Measurements from ENCODE around the gene MAPK8IP2.
A peak's percentile ranks its signal among the peaks of the same experiment; 100 is the strongest.

MAPK8IP2 gene

DNA sequence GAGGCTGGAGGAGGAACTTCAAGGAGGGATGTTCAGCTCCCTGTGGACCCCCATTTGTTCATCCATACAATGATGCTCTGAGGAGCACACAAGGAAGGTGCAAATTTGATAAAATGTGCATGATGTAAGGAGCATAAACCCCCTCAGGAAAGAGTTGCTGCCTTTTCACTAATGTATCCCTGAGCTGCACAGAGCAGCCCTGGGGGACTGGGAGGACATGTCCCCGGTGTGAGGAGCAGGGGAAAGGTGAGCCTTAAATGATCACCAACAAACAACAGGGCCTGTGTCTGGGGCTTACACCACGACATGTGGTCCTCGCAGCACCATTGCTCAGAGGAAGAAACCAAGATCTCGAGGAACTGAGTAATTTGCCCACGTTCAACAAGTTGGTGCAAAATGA lies 3.5 kb upstream of the MAPK8IP2 start:
- in situ Hi-C loops (cut with MboI; ENCODE audit: low pct_unique_long_range_greater_than_20kb, low sequenced_read_pairs, unreplicated experiment), result no loop called here
- TF ChIP-seq, protein P1, sequence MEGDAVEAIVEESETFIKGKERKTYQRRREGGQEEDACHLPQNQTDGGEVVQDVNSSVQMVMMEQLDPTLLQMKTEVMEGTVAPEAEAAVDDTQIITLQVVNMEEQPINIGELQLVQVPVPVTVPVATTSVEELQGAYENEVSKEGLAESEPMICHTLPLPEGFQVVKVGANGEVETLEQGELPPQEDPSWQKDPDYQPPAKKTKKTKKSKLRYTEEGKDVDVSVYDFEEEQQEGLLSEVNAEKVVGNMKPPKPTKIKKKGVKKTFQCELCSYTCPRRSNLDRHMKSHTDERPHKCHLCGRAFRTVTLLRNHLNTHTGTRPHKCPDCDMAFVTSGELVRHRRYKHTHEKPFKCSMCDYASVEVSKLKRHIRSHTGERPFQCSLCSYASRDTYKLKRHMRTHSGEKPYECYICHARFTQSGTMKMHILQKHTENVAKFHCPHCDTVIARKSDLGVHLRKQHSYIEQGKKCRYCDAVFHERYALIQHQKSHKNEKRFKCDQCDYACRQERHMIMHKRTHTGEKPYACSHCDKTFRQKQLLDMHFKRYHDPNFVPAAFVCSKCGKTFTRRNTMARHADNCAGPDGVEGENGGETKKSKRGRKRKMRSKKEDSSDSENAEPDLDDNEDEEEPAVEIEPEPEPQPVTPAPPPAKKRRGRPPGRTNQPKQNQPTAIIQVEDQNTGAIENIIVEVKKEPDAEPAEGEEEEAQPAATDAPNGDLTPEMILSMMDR (IDR thresholded peaks at IDR 0.05; ENCODE audit: extremely low read depth, insufficient read depth, missing control alignments), result no peak
- no peak for DNase-seq (ENCODE audit: low spot score)

DNA sequence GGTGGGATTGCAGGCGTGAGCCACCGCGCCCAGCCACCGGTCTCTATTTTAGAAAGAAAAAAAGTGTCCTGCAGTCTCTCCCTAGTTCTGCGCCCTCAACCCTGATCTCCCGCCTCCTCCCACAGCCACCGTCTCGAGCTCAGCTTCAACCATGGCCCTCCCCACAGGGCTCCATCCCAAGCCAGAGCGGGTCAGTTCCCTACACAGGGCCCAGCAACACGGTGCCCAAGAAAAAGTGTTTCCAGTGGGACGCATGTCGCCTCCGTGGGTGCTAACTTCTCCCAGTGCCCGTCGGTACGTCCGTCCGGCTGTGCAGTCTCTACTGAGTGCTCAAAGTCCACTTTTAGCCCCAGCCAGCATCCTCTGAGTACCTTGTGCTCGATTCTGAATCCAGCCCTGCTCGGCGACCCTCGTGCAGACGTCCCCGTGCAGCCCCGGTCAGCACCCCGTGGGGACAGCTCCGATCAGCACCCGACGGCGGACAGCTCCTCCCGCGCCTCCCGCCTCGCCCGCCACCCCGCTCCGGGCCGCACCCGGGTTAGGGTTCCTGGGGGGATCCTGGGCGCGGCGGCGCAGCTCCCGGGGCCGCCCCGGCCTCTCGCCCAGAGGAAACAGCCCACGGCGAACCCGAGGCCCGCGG lies 657 bp upstream of the MAPK8IP2 start:
- in situ Hi-C loops (cut with MboI; ENCODE audit: low pct_unique_long_range_greater_than_20kb, low sequenced_read_pairs, unreplicated experiment), result no loop called here
- TF ChIP-seq, protein P1 (IDR thresholded peaks at IDR 0.05; ENCODE audit: extremely low read depth, insufficient read depth, missing control alignments), result no peak
- DNase-seq (ENCODE audit: low spot score), result peak; percentile 89

DNA sequence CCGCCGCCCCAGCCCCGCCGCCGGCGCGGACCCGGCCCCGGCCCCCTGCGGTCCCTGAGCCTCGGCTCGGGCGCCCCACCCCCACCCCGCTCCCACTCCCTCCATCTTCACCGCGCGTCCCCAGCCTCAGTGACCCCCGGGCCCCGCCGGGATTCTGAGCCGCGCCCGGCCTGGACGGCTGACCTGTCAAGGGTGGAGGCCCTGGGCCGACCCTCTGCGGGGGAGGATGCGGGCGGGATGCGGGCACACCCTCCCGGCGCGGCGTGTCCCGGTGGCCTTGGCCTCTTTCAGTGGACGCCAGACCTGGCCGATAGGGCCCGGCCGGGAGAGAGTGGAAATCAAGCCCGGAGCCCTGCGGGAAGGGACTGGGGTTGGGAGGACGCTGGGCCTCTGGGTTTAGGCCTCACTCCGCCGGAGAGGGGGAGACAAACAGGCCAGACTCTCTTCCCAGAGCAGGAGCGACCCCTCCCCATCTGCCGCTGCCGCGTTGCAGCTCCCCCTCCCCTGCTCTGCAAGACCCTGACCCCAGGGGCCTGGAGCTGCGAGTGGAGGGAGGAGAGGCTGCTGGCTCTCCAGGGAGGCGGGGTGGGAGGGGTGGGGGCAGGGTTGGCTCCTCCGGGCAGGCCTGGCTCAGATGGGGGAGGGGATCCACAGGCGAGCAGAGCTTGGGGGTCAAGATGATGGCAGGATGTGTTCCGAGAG lies 525 bp downstream of the MAPK8IP2 start:
- in situ Hi-C loops (cut with MboI; ENCODE audit: low pct_unique_long_range_greater_than_20kb, low sequenced_read_pairs, unreplicated experiment), result no loop called here
- TF ChIP-seq, protein P1 (IDR thresholded peaks at IDR 0.05; ENCODE audit: extremely low read depth, insufficient read depth, missing control alignments), result no peak
- peak; percentile 45 for DNase-seq (ENCODE audit: low spot score)

DNA sequence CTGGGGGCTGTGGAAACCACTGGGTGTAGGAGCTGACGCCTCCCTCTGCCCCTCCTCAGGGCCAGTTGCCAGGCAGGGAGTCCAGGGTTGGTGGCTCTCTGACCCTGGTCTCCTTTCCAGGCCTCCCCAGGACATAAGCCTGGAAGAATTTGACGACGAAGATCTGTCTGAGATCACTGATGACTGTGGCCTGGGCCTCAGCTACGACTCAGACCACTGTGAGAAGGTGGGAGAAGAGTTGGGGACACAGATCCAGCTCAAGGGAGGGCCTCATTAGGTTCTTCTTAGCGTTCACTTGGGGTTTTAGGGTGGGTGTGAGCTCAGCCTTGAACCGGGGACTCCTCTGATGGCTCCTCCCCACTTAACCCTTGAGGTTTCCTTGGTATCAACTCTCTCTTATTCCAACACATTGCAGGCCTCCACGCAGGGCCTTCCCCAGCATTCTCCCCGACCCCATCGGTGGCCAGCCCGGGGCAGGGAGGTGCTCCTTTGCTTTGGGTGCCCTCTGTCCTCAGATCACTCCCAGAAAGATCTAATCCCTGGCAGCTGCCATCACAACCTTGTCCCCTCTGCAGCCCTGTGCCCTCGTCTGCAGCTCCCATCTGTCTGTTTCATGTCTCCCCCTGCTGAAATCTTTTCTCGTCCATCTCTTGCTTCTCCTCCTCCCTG lies 1.2 kb downstream of the MAPK8IP2 start:
- DNase-seq (ENCODE audit: low spot score), result peak; percentile 38
- TF ChIP-seq, protein P1 (IDR thresholded peaks at IDR 0.05; ENCODE audit: extremely low read depth, insufficient read depth, missing control alignments), result no peak
- in situ Hi-C loops (cut with MboI; ENCODE audit: low pct_unique_long_range_greater_than_20kb, low sequenced_read_pairs, unreplicated experiment), result no loop called here

DNA sequence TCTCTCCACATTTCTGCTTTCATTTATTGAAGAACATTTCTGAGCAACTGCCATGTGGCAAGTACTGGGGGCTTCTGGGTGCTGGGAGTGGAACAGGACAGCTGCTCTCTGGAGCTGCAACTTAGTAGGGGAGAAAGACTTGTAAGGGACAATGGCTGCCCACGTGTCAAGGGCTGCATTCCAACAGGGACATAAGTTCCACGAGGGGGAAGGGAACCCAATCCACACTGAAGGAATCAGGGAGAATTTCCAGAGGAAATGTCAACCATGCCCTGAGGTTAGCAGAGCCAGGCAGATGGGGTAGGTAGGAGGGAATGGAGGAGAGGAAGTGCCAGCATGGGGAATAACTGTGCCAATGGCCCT lies 1.7 kb downstream of the MAPK8IP2 start:
- in situ Hi-C loops (cut with MboI; ENCODE audit: low pct_unique_long_range_greater_than_20kb, low sequenced_read_pairs, unreplicated experiment), result no loop called here
- peak; percentile 27 for DNase-seq (ENCODE audit: low spot score)
- TF ChIP-seq, protein P1 (IDR thresholded peaks at IDR 0.05; ENCODE audit: extremely low read depth, insufficient read depth, missing control alignments), result no peak

DNA sequence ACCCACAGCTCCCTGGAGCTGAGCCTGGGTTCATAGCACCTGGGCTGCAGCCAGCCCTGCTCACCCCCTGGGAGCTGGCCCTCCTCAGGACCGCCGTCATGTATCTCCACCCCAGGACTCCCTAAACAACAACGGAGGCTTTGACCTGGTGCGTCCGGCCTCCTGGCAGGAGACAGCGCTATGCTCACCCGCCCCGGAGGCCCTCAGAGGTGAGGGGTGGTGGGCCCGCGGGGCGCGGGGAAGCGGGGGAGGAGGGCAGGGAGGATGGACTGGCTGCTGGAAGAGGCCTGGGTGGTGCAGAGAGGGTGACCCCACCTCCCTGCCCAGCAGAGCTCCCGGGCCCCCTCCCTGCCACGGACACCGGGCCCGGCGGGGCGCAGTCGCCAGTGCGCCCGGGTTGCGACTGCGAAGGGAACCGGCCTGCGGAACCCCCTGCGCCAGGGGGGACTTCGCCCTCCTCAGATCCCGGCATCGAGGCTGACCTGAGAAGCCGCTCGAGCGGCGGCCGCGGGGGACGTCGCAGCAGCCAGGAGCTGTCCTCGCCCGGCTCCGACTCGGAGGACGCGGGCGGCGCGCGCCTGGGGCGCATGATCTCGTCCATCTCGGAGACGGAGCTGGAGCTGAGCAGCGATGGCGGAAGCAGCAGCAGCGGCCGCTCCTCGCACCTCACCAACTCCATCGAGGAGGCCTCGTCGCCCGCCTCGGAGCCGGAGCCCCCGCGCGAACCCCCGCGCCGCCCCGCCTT lies 3.1 kb downstream of the MAPK8IP2 start:
- DNase-seq (ENCODE audit: low spot score), result peak; percentile 42
- TF ChIP-seq, protein P1 (IDR thresholded peaks at IDR 0.05; ENCODE audit: extremely low read depth, insufficient read depth, missing control alignments), result no peak
- in situ Hi-C loops (cut with MboI; ENCODE audit: low pct_unique_long_range_greater_than_20kb, low sequenced_read_pairs, unreplicated experiment), result no loop called here

Data from GM13977 (cell line).